Duodenal mucosa (tissue), 2 donors: ENCODE results near the gene PRKCZ.
A peak's percentile ranks its signal among the peaks of the same experiment; 100 is the strongest.
"Not testable (repeated sequence)": the region's sequence is repeated elsewhere in the genome, so short reads cannot be mapped to it uniquely, and the experiment has no call there.

Source experiments
- H3K27ac ChIP-seq: one replicate; pipeline ENCODE4 v1.7.0; 2013; ENCODE audit warnings: low read depth, low read length
- H3K27me3 ChIP-seq, 2 donors: one replicate each; pipeline ENCODE4 v1.7.0; 2013; ENCODE audit warnings: low read length in 2 of 2, control low read depth in 1 of 2; ENCODE audit not compliant: insufficient read depth in 2 of 2, control insufficient read depth in 1 of 2
- H3K36me3 ChIP-seq, 2 donors: one replicate each; pipeline ENCODE4 v1.7.0; 2013; ENCODE audit warnings: low read length in 2 of 2, control low read depth in 1 of 2; ENCODE audit not compliant: insufficient read depth in 2 of 2, control insufficient read depth in 1 of 2
- H3K4me1 ChIP-seq, 2 donors: one replicate each; pipeline ENCODE4 v1.7.0; 2013; ENCODE audit warnings: low read length in 2 of 2, control low read depth in 1 of 2; ENCODE audit not compliant: insufficient read depth in 2 of 2, control insufficient read depth in 1 of 2
- H3K4me3 ChIP-seq, 2 donors: one replicate each; pipeline ENCODE4 v1.7.0; 2013; ENCODE audit warnings: low read length in 2 of 2, low read depth in 1 of 2
- H3K9ac ChIP-seq, 2 donors: one replicate each; pipeline ENCODE4 v1.7.0; 2013; ENCODE audit warnings: low read length in 2 of 2, low read depth in 1 of 2
- H3K9me3 ChIP-seq, 2 donors: one replicate each; pipeline ENCODE4 v1.7.0; 2013; ENCODE audit warnings: low read length in 2 of 2, control low read depth in 1 of 2; ENCODE audit not compliant: control insufficient read depth in 1 of 2

PRKCZ gene

GRCh38 chr1:2133879-2134215, 83.6 kb downstream of the PRKCZ start:
- peak overlapping the region; percentile 75 for H3K27ac ChIP-seq
- peak overlapping the region; percentile 66 to 69 for H3K9ac ChIP-seq
- H3K4me3 ChIP-seq, result peak overlapping the region; percentile 52 to 71
- H3K27me3 ChIP-seq, result no peaks in the 10 kb centered on the region
- peaks cover 57 to 60% of the 10 kb centered on the region in 2 donors for H3K4me1 ChIP-seq
- H3K9me3 ChIP-seq, result no peaks in the 10 kb centered on the region
- peaks cover 0 to 4% of the 10 kb centered on the region in 2 donors for H3K36me3 ChIP-seq

DNA sequence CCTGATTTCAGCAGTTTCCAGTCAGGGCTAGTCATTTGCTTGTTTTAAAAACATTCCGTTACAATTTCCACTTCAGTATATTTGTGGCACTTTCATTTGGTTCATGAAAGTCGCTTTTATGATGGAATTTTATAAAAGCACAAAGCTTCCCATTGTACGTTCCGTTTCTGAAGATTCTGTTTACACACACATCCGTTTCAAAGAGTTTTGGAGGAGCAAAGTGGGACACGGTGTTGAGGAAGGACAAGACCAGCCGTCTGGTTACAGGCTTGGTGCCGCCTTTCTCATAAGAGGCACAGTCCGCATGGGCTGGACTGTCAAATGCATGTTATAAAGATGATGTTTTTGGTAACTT, 84.0 kb downstream of the PRKCZ start:
- no peaks in the 10 kb centered on the region for H3K9me3 ChIP-seq
- no peaks in the 10 kb centered on the region for H3K27me3 ChIP-seq
- H3K4me1 ChIP-seq, result peaks cover 60 to 62% of the 10 kb centered on the region in 2 donors
- no peak overlapping the region for H3K4me3 ChIP-seq
- H3K27ac ChIP-seq, result no peak overlapping the region
- H3K9ac ChIP-seq, result peak overlapping the region in 1 of 2 donors; percentile 61
- peaks cover 0 to 4% of the 10 kb centered on the region in 2 donors for H3K36me3 ChIP-seq

DNA sequence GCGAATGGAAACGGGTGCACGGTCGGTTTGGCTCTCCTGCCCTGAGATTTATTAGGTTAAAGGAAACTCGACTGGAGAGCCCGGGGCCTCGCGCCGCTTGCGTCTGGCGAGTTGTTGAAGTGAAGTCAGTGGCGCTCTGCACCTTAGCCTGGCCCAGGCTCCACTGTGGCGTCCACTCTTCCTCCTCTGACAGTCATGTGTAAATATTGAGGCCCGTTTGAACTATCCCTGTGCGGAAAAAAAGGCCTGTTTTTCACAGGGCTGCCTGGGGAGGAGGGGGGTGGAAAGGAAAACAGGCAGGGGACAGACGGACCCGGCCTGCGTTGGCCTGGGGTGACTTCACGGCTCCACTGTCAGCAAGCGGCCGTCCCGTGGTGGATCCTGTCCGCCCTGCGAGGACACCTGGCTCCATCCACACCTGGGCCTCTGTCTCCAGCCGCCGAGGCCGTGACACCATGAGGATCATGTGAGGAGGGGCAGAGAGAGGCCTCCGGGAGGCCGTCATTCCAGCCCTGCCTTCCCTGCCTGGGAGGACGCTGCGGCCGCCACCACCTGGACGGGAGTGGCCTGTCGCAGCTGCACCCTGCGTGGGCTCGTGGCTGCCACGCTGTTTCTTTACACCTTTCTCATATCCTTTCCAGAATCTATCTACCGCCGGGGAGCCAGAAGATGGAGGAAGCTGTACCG, 84.6 kb downstream of the PRKCZ start:
- H3K9ac ChIP-seq, result peak overlapping the region; percentile 55 to 61
- peaks cover 60 to 66% of the 10 kb centered on the region in 2 donors for H3K4me1 ChIP-seq
- peaks cover 0 to 4% of the 10 kb centered on the region in 2 donors for H3K36me3 ChIP-seq
- no peaks in the 10 kb centered on the region for H3K9me3 ChIP-seq
- H3K4me3 ChIP-seq, result no peak overlapping the region
- no peaks in the 10 kb centered on the region for H3K27me3 ChIP-seq
- H3K27ac ChIP-seq, result peak overlapping the region; percentile 73

DNA sequence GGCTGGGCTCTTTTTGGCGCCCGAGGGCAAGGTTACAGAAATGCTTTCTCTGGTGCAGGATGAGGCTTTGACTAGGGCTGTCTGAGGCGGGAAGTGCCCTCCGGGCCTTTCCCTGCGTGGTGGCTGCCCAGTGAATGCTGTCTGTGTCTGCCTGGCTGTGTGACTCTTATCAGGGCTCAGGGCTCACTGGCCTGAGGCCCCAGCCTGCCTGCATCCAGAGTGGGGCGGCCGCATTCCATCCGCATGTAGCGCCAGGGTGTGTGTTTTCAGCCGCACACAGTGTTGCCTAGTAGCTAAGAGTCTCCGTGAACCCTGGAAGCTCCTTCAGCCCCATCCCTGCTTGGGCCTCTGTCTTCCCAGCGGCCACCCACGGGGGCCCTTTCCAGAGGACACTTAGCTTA, 85.2 kb downstream of the PRKCZ start:
- peak overlapping the region; percentile 55 to 61 for H3K9ac ChIP-seq
- no peaks in the 10 kb centered on the region for H3K9me3 ChIP-seq
- peaks cover 60 to 70% of the 10 kb centered on the region in 2 donors for H3K4me1 ChIP-seq
- no peak overlapping the region for H3K4me3 ChIP-seq
- H3K36me3 ChIP-seq, result peaks cover 0 to 4% of the 10 kb centered on the region in 2 donors
- no peaks in the 10 kb centered on the region for H3K27me3 ChIP-seq
- H3K27ac ChIP-seq, result peak overlapping the region; percentile 73

DNA sequence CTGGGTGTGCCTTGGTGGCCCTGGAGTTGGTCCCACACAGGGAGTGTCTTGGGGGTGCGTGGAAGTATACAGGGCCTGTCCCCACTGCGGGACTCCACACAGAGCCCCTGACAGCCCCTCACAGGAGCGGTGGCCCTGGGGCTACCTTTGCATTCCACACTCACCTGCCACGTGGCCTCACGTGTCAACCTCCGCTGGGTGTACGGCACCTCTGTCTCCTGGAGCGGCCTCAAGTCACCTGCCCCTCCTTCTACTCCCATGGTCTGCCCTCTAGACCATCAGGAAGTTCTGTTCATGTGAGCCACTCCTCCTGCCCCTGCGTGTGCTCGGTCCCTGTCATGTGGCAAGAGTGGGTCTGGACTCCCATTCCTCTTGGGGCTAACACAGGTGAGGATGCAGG, 85.7 kb downstream of the PRKCZ start:
- peak overlapping the region; percentile 73 for H3K27ac ChIP-seq
- H3K9ac ChIP-seq, result peak overlapping the region; percentile 41 to 55
- H3K4me1 ChIP-seq, result peaks cover 60 to 70% of the 10 kb centered on the region in 2 donors
- H3K4me3 ChIP-seq, result no peak overlapping the region
- peaks cover 0 to 4% of the 10 kb centered on the region in 2 donors for H3K36me3 ChIP-seq
- H3K27me3 ChIP-seq, result no peaks in the 10 kb centered on the region
- H3K9me3 ChIP-seq, result no peaks in the 10 kb centered on the region

GRCh38 chr1:2136386-2137235, 86.4 kb downstream of the PRKCZ start:
- H3K4me1 ChIP-seq, result peaks cover 60 to 70% of the 10 kb centered on the region in 2 donors
- no peaks in the 10 kb centered on the region for H3K9me3 ChIP-seq
- peak overlapping the region; percentile 73 for H3K27ac ChIP-seq
- peaks cover 0 to 4% of the 10 kb centered on the region in 2 donors for H3K36me3 ChIP-seq
- H3K27me3 ChIP-seq, result no peaks in the 10 kb centered on the region
- H3K4me3 ChIP-seq, result peak overlapping the region in 1 of 2 donors; percentile 2
- H3K9ac ChIP-seq, result peak overlapping the region; percentile 41 to 55

GRCh38 chr1:2137257-2138121, 87.3 kb downstream of the PRKCZ start:
- Histone ChIP-seq H3K4me3 (peak overlapping the region; percentile 28 to 38), H3K4me1 (peaks cover 54 to 64% of the 10 kb centered on the region in 2 donors), H3K36me3 (peaks cover 0 to 6% of the 10 kb centered on the region in 2 donors), H3K9me3 (no peaks in the 10 kb centered on the region), H3K27ac (peak overlapping the region; percentile 77), H3K27me3 (no peaks in the 10 kb centered on the region), H3K9ac (peak overlapping the region; percentile 12 to 52)

DNA sequence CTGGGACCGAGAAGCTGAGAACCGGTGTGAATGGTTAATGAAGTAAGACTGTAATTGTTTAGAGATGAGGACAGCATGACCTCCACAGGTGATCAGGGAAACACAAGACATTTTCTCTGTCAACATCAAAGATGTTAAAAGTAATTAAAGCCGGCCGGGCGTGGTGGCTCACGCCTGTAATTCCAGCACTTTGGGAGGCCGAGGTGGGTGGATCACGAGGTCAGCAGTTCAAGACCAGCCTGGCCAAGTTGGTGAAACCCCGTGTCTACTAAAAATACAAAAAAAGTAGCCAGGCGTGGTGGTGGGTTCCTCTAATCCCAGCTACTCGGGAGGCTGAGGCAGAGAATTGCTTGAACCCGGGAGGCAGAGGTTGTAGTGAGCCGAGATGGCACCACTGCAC, 88.9 kb downstream of the PRKCZ start:
- H3K27ac ChIP-seq, result not testable (repeated sequence)

GRCh38 chr1:2141025-2141424, 90.8 kb downstream of the PRKCZ start:
- H3K27me3 ChIP-seq, result no peaks in the 10 kb centered on the region
- no peak overlapping the region for H3K27ac ChIP-seq
- peaks cover 25 to 37% of the 10 kb centered on the region in 2 donors for H3K4me1 ChIP-seq
- H3K4me3 ChIP-seq, result no peak overlapping the region
- H3K36me3 ChIP-seq, result peaks cover 2 to 25% of the 10 kb centered on the region in 2 donors
- H3K9me3 ChIP-seq, result no peaks in the 10 kb centered on the region
- H3K9ac ChIP-seq, result no peak overlapping the region

More for the DNA sequence above, 88.9 kb downstream of the PRKCZ start:
- not testable (repeated sequence) for H3K9me3 ChIP-seq, H3K4me3 ChIP-seq, H3K9ac ChIP-seq, H3K27me3 ChIP-seq
- peaks cover 44 to 54% of the 10 kb centered on the region in 2 donors for H3K4me1 ChIP-seq
- peaks cover 0 to 16% of the 10 kb centered on the region in 2 donors for H3K36me3 ChIP-seq
